CD4-positive, alpha-beta T cell treated with Interleukin-4 for 1 hour (primary cell): Measurements from ENCODE around the gene TNFSF13B.

Source experiments
- DNase-seq, 2 donors: peaks; one replicate each; pipeline ENCODE4 v3.0.0-alpha.2; 2020 to 2022

TNFSF13B gene

DNA sequence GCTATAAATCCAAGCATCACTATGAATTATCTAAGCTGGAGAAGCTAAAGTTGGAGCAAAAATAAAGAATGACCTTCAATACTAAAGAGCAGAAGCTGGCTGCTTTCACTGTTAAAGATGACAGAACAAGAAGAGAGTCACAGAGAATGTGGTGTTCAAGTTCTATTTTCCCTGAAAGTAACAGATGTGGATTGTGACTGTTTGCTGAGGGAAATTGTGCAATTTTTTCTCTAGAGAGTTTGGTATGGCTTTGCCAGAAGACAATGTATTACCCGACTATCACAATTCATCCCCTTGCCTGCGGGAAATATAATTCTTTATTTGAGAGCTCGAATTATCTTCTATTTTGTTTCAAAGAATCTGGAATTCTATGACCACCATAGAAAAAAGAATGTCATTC is 83.1 kb downstream of the TNFSF13B start:
- no peak for DNase-seq

DNA sequence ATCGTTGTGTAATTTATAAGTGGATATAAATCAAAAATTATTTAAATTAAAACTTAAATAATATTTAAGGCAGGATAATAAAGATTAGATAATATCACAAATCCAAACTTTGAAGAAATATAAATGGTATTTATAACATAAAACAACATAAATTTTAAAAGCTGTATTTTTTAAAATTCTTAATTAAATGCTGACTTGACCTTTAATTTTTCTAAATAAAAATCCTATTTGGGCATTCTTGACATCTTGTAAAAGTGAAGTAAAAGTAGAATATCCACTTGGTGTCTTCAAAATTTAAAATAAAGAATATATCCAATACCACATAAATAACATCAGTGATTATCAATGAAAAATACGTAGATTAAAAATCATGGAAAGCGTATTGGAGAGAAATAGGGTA is 87.7 kb downstream of the TNFSF13B start:
- DNase-seq, result no peak
